ENCODE results near the gene C10orf120.

DNA sequence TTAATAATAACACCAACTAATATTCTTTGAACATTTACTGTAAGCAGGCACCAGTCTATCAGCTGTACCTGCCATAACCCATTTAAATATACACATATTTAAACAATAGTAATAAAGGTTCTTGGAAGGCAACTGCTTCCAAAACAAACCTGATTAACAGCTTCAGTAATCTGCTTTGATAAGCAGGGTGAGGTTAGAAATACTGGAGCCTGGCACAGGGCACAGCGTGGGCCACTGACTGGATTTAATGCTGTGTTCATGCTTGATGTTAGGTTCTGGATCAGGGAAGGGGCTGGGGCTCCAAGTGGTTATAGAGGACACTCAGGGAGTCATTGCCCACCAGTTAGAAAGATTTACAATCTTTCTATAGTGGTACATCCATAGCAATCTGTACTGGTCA is 10.9 kb upstream of the C10orf120 start:
- TF ChIP-seq EZH2phosphoT487 (IDR thresholded peaks at IDR 0.05; ENCODE audit: borderline replicate concordance) (no peak), CTCF (conservative IDR thresholded peaks at IDR 0.05; ENCODE audit: low read length) (no peak)
